Lower leg skin (tissue), 4 donors: ENCODE measurements around the gene ZP2. TPM values are rescaled to one million over a fixed set of nuclear protein-coding genes. Genes with fewer than 3 reads are reported as not detected.

Source experiments
- DNase-seq, 2 donors: peaks; one replicate each; pipeline ENCODE4 v3.0.0-alpha.2; 2019; ENCODE audit warnings: low spot score in 2 of 2
- H3K4me3 ChIP-seq: fragments of 200-600 bp; sonication (generic); 2 replicates; pipeline ENCODE4 v1.5.1; 2017; ENCODE audit warnings: mild to moderate bottlenecking, low read depth; ENCODE audit not compliant: poor library complexity, severe bottlenecking
- POLR2A ChIP-seq, 2 donors: fragments of 450-650 bp; IDR thresholded peaks; one replicate each; pipeline ENCODE4 v1.6.1; 2016 to 2017; ENCODE audit warnings: antibody characterized with exemption in 2 of 2, mild to moderate bottlenecking in 1 of 2, moderate library complexity in 1 of 2
- WGBS, 2 donors: methylation state at CpG; one replicate each; pipeline ENCODE4 v1.1.5; 2018; 5-methylcytosine and 5-hydroxymethylcytosine counted together
- intact Hi-C: fragments of 100-400 bp; cut with DNase I; formaldehyde crosslinking; loops from one replicate; pipeline ENCODE4 v1.15.0; 2023; ENCODE audit warnings: low total_unique reads
- total RNA-seq, 4 donors: library from RNA; depleted of rRNA; stranded (reverse); fragments of >200 nt; gene quantifications; one replicate each; pipeline ENCODE4 v1.1.0, GENCODE V29; 2016
- TF ChIP-seq, protein P1 (sequence below), 3 donors: fragments of 450-650 bp; IDR thresholded peaks; one replicate each; pipeline ENCODE4 v1.5.1; 2016; ENCODE audit warnings: antibody characterized with exemption in 3 of 3, mild to moderate bottlenecking in 3 of 3, moderate library complexity in 2 of 3

Gene ZP2
- total RNA-seq, 4 donors from 2014 or later: 0.32 TPM; not detected in 3

DNA sequence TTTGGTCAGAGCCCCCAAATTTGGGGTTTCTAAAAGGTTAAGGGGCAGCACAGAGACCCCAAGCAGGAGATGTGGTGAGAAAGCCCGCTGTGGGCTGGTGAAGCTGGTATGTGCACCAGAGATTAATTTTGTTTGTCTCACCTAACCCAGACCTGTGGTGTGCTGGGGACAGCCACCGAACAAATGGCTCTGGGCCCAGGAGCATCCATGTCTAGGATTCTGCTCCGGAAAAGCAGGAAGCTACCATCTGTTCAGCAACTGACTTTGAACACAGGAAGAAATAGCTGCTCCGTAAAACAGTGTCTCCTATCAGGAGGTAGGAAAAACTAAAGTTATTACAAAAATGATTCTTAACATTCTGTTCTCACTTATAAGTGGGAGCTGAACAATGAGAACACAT is 2.7 kb upstream of the ZP2 start:
- no peak for DNase-seq
- intact Hi-C loops: no loop called here
- WGBS, 2 donors: 64 to 74% methylated on average over 4 of the region's 4 CpGs
- no peak overlapping the region for H3K4me3 ChIP-seq
- TF ChIP-seq, protein P1, sequence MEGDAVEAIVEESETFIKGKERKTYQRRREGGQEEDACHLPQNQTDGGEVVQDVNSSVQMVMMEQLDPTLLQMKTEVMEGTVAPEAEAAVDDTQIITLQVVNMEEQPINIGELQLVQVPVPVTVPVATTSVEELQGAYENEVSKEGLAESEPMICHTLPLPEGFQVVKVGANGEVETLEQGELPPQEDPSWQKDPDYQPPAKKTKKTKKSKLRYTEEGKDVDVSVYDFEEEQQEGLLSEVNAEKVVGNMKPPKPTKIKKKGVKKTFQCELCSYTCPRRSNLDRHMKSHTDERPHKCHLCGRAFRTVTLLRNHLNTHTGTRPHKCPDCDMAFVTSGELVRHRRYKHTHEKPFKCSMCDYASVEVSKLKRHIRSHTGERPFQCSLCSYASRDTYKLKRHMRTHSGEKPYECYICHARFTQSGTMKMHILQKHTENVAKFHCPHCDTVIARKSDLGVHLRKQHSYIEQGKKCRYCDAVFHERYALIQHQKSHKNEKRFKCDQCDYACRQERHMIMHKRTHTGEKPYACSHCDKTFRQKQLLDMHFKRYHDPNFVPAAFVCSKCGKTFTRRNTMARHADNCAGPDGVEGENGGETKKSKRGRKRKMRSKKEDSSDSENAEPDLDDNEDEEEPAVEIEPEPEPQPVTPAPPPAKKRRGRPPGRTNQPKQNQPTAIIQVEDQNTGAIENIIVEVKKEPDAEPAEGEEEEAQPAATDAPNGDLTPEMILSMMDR (IDR thresholded peaks at IDR 0.05): no peak
- TF ChIP-seq POLR2A (IDR thresholded peaks at IDR 0.05): no peak

DNA sequence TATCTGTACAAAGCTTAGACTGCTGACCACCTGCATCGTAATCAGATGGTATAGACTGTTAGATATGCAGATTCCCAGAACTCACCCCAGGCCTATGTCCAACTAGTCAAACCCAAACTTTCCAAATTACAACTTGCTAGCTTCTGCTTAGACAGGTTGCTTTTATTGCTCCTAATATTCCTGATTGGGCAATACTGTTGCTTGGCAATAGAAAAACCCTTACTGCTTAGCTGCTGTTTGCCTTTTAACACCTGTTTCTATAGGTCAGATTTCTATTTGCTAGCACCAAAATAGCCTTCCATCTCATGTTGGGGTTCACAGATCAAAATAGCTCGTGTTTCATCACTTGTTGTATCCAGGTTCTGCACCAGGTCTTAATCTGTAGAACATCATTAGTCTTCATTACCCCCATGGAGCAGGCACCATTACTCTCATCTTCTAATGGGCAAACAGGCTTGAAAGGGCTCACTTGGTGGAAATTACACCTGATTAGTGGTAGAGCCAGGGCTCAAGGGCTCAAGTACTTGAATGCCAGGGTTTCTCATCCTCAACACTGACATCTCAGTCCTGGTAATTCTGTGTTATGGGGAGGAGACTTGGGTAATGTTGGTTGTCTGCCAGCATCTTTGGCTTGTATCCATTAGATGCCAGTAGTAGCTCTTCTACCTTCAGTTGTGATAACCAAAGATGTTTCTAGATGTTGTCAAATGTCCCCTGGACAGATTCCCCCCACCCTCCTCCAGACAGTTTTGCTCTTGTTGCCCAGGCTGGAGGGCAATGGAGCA is 2.7 kb downstream of the ZP2 start:
- TF ChIP-seq, protein P1 (IDR thresholded peaks at IDR 0.05): no peak
- TF ChIP-seq POLR2A (IDR thresholded peaks at IDR 0.05): no peak
- H3K4me3 ChIP-seq: no peak overlapping the region
- intact Hi-C loops: no loop called here
- DNase-seq: no peak
- 75 to 81% methylated on average over 2 of the region's 2 CpGs for WGBS, 2 donors

DNA sequence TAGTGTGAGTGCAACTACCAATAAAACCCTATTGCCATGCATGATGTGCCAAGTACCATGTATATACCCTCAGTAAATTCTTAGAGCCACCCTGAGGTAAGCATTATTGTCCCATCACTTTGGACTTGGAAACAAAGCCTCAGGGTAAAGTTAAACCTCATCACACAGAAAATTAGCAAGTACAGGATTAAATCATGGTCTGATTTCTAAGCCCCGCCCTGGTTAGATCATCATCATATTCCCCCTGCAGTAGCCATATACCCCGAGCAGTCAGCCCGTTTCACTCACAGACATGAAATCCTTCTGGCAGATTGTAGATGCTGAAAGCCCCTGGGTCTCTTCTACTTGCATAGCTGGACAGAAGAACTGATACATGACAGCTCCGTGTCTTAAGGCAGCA is 4.8 kb downstream of the ZP2 start:
- intact Hi-C loops: no loop called here
- DNase-seq: no peak
- TF ChIP-seq POLR2A (IDR thresholded peaks at IDR 0.05): no peak
- TF ChIP-seq, protein P1 (IDR thresholded peaks at IDR 0.05): no peak
- 85% methylated on average over 4 of the region's 4 CpGs for WGBS, 2 donors
- no peak overlapping the region for H3K4me3 ChIP-seq

DNA sequence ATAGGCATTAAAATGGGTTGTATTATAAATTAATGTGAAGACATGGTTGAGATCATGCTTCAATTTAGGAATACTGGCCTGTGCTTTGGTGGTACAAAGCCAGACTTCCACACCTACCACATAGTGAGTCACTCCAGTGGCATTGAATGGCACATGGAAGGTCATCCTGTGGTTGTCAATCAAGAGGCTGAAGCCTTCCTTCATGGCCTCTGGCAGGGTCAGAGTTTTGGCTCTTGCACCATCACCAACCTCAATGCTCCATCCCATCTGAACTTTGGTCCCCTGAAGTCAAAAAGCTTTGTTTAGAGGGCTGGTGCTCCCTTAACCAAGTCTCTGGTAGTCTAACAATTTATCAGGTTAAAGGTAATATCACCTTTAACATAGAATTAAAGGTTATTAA is 6.1 kb downstream of the ZP2 start:
- TF ChIP-seq POLR2A (IDR thresholded peaks at IDR 0.05): no peak
- TF ChIP-seq, protein P1 (IDR thresholded peaks at IDR 0.05): no peak
- no peak for DNase-seq
- intact Hi-C loops: no loop called here
- no peak overlapping the region for H3K4me3 ChIP-seq

DNA sequence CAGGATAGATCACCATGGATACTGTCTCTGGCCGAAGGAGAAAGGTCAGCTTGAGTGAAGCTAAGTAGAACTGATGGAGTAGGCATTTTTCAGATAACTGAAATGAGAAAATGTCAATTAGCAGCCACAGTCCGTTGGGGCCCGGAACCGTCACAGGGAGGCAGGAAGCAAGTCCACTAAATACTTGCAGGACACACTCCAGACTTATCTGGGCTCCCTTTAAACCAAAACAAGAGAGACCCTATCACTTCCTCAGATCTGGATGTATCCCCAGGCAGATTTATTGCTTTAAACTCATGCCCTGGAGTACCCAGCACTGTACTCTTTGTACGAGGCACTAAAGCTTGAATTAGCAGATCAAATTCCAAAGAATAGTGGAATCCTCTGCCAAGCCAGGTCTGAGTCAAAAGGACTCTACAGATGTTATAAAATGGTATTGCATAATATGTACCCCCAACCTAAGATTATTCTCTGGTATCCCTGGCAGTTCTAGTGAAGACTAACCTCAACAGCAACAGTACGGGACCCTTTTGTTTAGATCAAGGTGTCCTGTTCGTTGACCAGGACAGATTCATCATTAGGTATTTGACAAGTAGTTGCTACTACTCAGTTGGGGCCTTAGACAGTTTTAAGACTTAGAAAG is 8.1 kb downstream of the ZP2 start:
- no peak overlapping the region for H3K4me3 ChIP-seq
- TF ChIP-seq POLR2A (IDR thresholded peaks at IDR 0.05): no peak
- TF ChIP-seq, protein P1 (IDR thresholded peaks at IDR 0.05): no peak
- WGBS, 2 donors: 69 to 82% methylated on average over 7 of the region's 7 CpGs
- intact Hi-C loops: no loop called here
- no peak for DNase-seq
